ENCODE measurements around the gene RAB20. TPM values are rescaled to one million over a fixed set of nuclear protein-coding genes. Genes with fewer than 3 reads are reported as not detected.
A peak's percentile ranks its signal among the peaks of the same experiment; 100 is the strongest.

RAB20 gene
- total RNA-seq, 1 donor from 2014 or later: 1.5 TPM

- no peak for DNase-seq (ENCODE audit: low spot score)
- Mint-ChIP-seq H3K4me3 (ENCODE audit: unreplicated experiment) (no peak overlapping the region), H3K4me1 (ENCODE audit: unreplicated experiment) (peaks cover 8% of the 10 kb centered on the region), H3K27ac (ENCODE audit: unreplicated experiment) (no peak overlapping the region), H3K9me3 (ENCODE audit: unreplicated experiment) (no peaks in the 10 kb centered on the region), H3K36me3 (ENCODE audit: low read depth, unreplicated experiment) (peaks cover 4% of the 10 kb centered on the region), H3K27me3 (ENCODE audit: unreplicated experiment) (peaks cover 8% of the 10 kb centered on the region)
- TF ChIP-seq, protein P1, sequence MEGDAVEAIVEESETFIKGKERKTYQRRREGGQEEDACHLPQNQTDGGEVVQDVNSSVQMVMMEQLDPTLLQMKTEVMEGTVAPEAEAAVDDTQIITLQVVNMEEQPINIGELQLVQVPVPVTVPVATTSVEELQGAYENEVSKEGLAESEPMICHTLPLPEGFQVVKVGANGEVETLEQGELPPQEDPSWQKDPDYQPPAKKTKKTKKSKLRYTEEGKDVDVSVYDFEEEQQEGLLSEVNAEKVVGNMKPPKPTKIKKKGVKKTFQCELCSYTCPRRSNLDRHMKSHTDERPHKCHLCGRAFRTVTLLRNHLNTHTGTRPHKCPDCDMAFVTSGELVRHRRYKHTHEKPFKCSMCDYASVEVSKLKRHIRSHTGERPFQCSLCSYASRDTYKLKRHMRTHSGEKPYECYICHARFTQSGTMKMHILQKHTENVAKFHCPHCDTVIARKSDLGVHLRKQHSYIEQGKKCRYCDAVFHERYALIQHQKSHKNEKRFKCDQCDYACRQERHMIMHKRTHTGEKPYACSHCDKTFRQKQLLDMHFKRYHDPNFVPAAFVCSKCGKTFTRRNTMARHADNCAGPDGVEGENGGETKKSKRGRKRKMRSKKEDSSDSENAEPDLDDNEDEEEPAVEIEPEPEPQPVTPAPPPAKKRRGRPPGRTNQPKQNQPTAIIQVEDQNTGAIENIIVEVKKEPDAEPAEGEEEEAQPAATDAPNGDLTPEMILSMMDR (IDR thresholded peaks at IDR 0.05; ENCODE audit: unreplicated experiment): no peak
These were observed 3.0 kb upstream of the RAB20 start for GRCh38 chr13:110564472-110564985.

GRCh38 chr13:110563463-110563774 is 1.9 kb upstream of the RAB20 start:
- DNase-seq (ENCODE audit: low spot score): no peak
- H3K9me3 Mint-ChIP-seq (ENCODE audit: unreplicated experiment): no peaks in the 10 kb centered on the region
- TF ChIP-seq, protein P1 (IDR thresholded peaks at IDR 0.05; ENCODE audit: unreplicated experiment): no peak
- peaks cover 8% of the 10 kb centered on the region for H3K4me1 Mint-ChIP-seq (ENCODE audit: unreplicated experiment)
- H3K27me3 Mint-ChIP-seq (ENCODE audit: unreplicated experiment): peaks cover 8% of the 10 kb centered on the region
- peaks cover 4% of the 10 kb centered on the region for H3K36me3 Mint-ChIP-seq (ENCODE audit: low read depth, unreplicated experiment)
- no peak overlapping the region for H3K27ac Mint-ChIP-seq (ENCODE audit: unreplicated experiment)
- H3K4me3 Mint-ChIP-seq (ENCODE audit: unreplicated experiment): no peak overlapping the region

- no peak for DNase-seq (ENCODE audit: low spot score)
- TF ChIP-seq, protein P1 (IDR thresholded peaks at IDR 0.05; ENCODE audit: unreplicated experiment): no peak
- no peaks in the 10 kb centered on the region for H3K9me3 Mint-ChIP-seq (ENCODE audit: unreplicated experiment)
- peaks cover 8% of the 10 kb centered on the region for H3K27me3 Mint-ChIP-seq (ENCODE audit: unreplicated experiment)
- H3K4me3 Mint-ChIP-seq (ENCODE audit: unreplicated experiment): peak overlapping the region; percentile 42
- peaks cover 8% of the 10 kb centered on the region for H3K4me1 Mint-ChIP-seq (ENCODE audit: unreplicated experiment)
- no peak overlapping the region for H3K27ac Mint-ChIP-seq (ENCODE audit: unreplicated experiment)
- H3K36me3 Mint-ChIP-seq (ENCODE audit: low read depth, unreplicated experiment): peaks cover 4% of the 10 kb centered on the region
These were observed 1.4 kb upstream of the RAB20 start for GRCh38 chr13:110562696-110563462.

DNA sequence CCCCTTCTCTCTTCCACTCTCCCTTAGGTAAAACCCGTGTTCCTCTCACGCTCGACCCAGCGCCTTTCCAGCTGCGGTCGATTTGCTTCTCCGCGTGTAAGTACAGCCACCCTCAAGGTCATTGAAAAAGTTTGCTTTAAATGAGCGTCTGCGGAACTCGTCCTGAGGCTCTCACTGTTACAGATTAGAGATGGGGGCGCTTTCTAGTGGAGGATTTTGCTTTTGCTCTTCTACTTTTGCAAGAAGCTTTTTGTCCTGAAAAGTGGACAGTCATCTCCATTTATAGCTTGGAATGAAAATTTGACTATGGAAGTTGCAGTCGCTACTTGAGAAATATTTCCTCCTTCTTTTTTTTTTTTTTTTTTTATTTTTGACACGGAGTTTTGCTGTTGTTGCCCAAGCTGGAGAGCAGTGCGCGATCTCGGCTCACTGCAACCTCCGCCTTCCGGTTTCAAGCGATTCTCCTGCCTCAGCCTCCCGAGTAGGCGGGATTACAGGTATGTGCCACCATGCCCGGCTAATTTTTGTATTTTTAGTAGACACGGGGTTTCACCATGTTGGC is 595 bp upstream of the RAB20 start:
- Mint-ChIP-seq H3K4me3 (ENCODE audit: unreplicated experiment) (peak overlapping the region; percentile 94), H3K27me3 (ENCODE audit: unreplicated experiment) (peaks cover 8% of the 10 kb centered on the region), H3K9me3 (ENCODE audit: unreplicated experiment) (no peaks in the 10 kb centered on the region), H3K27ac (ENCODE audit: unreplicated experiment) (no peak overlapping the region), H3K36me3 (ENCODE audit: low read depth, unreplicated experiment) (peaks cover 4% of the 10 kb centered on the region), H3K4me1 (ENCODE audit: unreplicated experiment) (peaks cover 8% of the 10 kb centered on the region)
- TF ChIP-seq, protein P1 (IDR thresholded peaks at IDR 0.05; ENCODE audit: unreplicated experiment): no peak
- DNase-seq (ENCODE audit: low spot score): no peak

All from endothelial cell (in vitro differentiated cells).